PC-9 (cell line): Measurements from ENCODE around the gene SLC25A20. TPM values are rescaled to one million over a fixed set of nuclear protein-coding genes. Genes with fewer than 3 reads are reported as not detected.
A peak's percentile ranks its signal among the peaks of the same experiment; 100 is the strongest.

Experiments used
- BruUV-seq: library from RNA; stranded (reverse); fragments of 400-500 nt; replicated peaks from 2 replicates; lab custom pipeline; 2021; lab: Mats Ljungman, UMichigan
- CTCF ChIA-PET: fragments of 300-600 bp; sonication (Branson Sonifier 250); formaldehyde crosslinking; loops from one replicate; lab custom pipeline; 2022; ENCODE audit warnings: antibody characterized with exemption; lab: Charles Lee
- POLR2A ChIA-PET: fragments of 300-600 bp; sonication (Branson Sonifier 250); formaldehyde crosslinking; loops from one replicate; lab custom pipeline; 2022; ENCODE audit warnings: antibody characterized with exemption; ENCODE audit not compliant: unreplicated experiment; lab: Charles Lee
- DNase-seq, 2 experiments: peaks; one replicate each; pipeline versions ENCODE4 v3.0.0 to v3.0.0-alpha.2; 2015 to 2022; ENCODE audit warnings: mixed read lengths in 1 of 2
- H2AFZ ChIP-seq: fragments of 200-600 bp; sonication (generic); 2 replicates; pipeline ENCODE4 v1.8.1; 2017; ENCODE audit warnings: antibody characterized with exemption
- H3F3A ChIP-seq: fragments of 200-600 bp; sonication (generic); 2 replicates; pipeline ENCODE4 v1.8.1; 2017; ENCODE audit warnings: antibody characterized with exemption, mild to moderate bottlenecking, low read depth; ENCODE audit not compliant: insufficient read depth
- H3K27ac ChIP-seq: fragments of 200-600 bp; sonication (generic); 2 replicates; pipeline ENCODE4 v1.6.1; 2016; ENCODE audit warnings: mixed run types
- H3K27me3 ChIP-seq: fragments of 200-600 bp; sonication (generic); 2 replicates; pipeline ENCODE4 v1.6.1; 2016; ENCODE audit warnings: low read depth, mixed run types; ENCODE audit not compliant: insufficient read depth
- H3K36me3 ChIP-seq: fragments of 200-600 bp; sonication (generic); 2 replicates; pipeline ENCODE4 v1.6.1; 2016; ENCODE audit warnings: low read depth, mixed run types
- H3K4me1 ChIP-seq: fragments of 200-600 bp; sonication (generic); replicated peaks from 2 replicates; pipeline ENCODE4 v1.6.1; 2016; ENCODE audit warnings: mixed run types; ENCODE audit not compliant: insufficient read depth
- H3K4me2 ChIP-seq: fragments of 200-600 bp; sonication (generic); 2 replicates; pipeline ENCODE4 v1.6.1; 2017; ENCODE audit warnings: mixed run types
- H3K4me3 ChIP-seq: fragments of 200-600 bp; sonication (generic); 2 replicates; pipeline ENCODE4 v1.6.1; 2016; ENCODE audit warnings: mixed run types
- H3K79me2 ChIP-seq: fragments of 200-600 bp; sonication (generic); 2 replicates; pipeline ENCODE4 v1.6.1; 2017; ENCODE audit warnings: low read depth, mixed run types
- H3K9me2 ChIP-seq: fragments of 200-600 bp; sonication (generic); 2 replicates; pipeline ENCODE4 v1.8.1; 2017; ENCODE audit warnings: mild to moderate bottlenecking; ENCODE audit not compliant: insufficient read depth
- H3K9me3 ChIP-seq: fragments of 200-600 bp; sonication (generic); 2 replicates; pipeline ENCODE4 v1.8.1; 2016; ENCODE audit warnings: low read depth; ENCODE audit not compliant: insufficient read depth
- H4K20me1 ChIP-seq: fragments of 200-600 bp; sonication (generic); 2 replicates; pipeline ENCODE4 v1.8.1; 2017; ENCODE audit not compliant: insufficient read depth
- EZH2 ChIP-seq: fragments of 200-600 bp; sonication (generic); IDR thresholded peaks from 2 replicates; pipeline ENCODE4 v1.8.0; 2017; ENCODE audit warnings: antibody characterized with exemption, low read depth
- intact Hi-C: fragments of 100-400 bp; cut with micrococcal nuclease; formaldehyde crosslinking; loops from one replicate; pipeline ENCODE4 v1.10.0; 2022; ENCODE audit not compliant: unreplicated experiment
- total RNA-seq: library from RNA; stranded (reverse); gene quantifications from 2 replicates; pipeline ENCODE4 v1.2.3, GENCODE V29; 2021
- TF ChIP-seq, protein P1 (sequence below): fragments of 200-600 bp; sonication (generic); conservative IDR thresholded peaks from 2 replicates; pipeline ENCODE4 v1.6.1; 2017; ENCODE audit warnings: mixed run types, antibody characterized with exemption, mild to moderate bottlenecking, moderate library complexity

SLC25A20 gene
- total RNA-seq, 1 experiment from 2014 or later = 4.9 TPM

DNA sequence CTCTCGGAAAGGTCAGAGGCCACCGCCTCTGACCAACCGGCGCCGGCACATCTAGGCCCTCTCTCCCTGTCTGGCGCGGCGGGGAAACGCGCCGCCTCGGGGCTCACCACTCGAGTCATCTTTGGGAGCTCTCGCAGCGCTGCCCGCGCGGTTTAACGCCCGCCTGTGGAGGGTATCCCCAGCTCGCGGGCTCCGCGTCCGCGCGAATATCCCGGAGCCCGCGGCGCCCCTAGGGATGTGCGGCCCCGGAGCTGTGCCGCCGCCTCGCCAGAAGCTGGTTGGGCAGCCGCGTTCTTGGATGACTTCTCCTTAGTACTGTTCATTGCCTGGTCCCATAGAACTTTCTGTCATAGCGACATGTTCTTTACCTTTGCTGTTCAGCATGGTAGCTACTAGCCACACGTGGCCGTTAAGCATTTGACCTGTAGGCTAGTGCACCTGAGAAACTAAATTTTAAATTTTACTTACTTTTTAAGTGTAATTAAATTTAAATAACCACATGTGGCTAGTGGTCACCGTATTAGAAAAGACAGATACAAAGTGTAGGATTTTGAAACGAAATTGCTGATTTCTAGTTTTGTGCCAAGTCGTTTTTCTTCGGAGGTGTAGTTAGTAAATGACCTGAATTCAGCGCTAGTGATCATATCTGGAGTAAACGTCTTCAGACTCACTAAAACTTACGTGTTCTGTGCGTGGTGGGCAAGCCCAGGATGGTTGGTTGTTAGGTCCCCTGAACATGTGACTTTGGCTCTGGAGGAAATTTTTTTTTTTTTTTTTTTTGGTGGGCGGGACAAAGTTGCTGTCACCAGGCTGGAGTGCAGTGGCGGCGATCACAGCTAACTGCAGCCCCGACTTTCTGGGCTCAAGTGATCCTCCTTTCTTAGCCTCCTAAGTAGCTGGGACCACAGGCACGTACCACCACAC lies 20.8 kb upstream of the SLC25A20 start:
- Histone ChIP-seq H3F3A (peaks cover 21% of the 10 kb centered on the region), H2AFZ (peak overlapping the region; percentile 97), H3K27ac (peak overlapping the region; percentile 96), H3K36me3 (peaks cover 5% of the 10 kb centered on the region; the same call in 1 of the 2 replicates), H4K20me1 (peaks cover 23% of the 10 kb centered on the region), H3K9me2 (no peaks in the 10 kb centered on the region), H3K4me1 (peaks cover 13% of the 10 kb centered on the region), H3K4me2 (peak overlapping the region; percentile 100), H3K9me3 (no peaks in the 10 kb centered on the region), H3K27me3 (no peaks in the 10 kb centered on the region), H3K79me2 (peaks cover 46% of the 10 kb centered on the region), H3K4me3 (peak overlapping the region; percentile 62)
- ChIA-PET POLR2A (interaction anchor here (0.6 to 0.7 kb wide), 6 partner anchors 10 to 644 kb away, joined by 3 to 17 read pairs (median 3); no protein-coding TSS in a partner anchor), CTCF (interaction anchor here (0.7 kb wide), 1 partner anchor 88 kb away, joined by 3 read pairs; the partner anchor contains the start of gene WDR6)
- intact Hi-C loops = loop anchor here (10.0 kb wide), 1 partner anchor 415 kb away; the partner anchor contains the start of gene SHISA5
- DNase-seq = peak; percentile 29 to 60
- TF ChIP-seq, protein P1, sequence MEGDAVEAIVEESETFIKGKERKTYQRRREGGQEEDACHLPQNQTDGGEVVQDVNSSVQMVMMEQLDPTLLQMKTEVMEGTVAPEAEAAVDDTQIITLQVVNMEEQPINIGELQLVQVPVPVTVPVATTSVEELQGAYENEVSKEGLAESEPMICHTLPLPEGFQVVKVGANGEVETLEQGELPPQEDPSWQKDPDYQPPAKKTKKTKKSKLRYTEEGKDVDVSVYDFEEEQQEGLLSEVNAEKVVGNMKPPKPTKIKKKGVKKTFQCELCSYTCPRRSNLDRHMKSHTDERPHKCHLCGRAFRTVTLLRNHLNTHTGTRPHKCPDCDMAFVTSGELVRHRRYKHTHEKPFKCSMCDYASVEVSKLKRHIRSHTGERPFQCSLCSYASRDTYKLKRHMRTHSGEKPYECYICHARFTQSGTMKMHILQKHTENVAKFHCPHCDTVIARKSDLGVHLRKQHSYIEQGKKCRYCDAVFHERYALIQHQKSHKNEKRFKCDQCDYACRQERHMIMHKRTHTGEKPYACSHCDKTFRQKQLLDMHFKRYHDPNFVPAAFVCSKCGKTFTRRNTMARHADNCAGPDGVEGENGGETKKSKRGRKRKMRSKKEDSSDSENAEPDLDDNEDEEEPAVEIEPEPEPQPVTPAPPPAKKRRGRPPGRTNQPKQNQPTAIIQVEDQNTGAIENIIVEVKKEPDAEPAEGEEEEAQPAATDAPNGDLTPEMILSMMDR = no peak
- TF ChIP-seq EZH2 = no peak
- BruUV-seq = TSS peak; percentile 69

DNA sequence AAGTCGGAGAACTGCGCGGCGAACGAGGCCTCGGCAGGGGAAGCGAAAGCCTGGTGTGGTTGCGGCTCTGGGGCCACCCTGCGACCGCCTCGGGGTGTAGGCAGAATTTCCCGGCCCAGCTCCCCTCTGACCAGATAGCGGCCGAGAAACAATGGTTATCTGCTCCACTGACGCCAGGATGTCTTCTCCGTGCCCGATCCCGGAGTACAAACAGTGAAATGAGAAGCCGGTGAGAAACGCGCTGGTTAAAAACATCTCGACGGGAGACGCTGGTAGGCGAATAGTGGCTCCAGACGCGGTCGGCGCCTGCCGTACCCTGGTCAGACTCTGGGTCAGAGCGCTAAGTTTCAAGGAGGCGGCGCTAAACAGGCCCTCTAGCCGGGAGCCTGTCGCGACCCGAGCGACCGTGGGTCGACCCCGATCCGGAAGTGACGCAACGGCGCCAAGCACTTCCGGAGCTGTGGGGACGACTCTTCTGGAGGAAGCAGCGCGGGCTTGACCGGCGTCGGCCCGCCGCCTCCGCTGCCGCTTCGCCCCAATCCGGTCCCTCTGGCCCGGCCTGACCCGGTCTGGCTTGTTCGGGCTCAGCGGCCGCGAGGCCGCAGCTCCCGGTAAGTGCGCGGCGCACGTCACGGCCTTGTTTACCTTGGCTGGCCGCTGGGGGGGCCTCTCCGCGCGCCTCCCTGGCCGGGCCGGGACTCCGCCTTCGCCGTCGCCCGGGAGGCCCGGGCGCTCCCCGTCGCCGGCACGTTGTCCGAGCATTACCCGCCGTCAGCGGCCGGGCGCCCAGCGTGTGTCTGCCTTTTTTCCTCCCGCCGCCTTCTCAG lies 19.9 kb upstream of the SLC25A20 start, which contains the start of gene ARIH2:
TSS of gene ARIH2 (plus strand) at position 455 of the 827 bp plus-strand sequence. CDS start 8,717 bp downstream, outside the sequence.
- TF ChIP-seq, protein P1 = no peak
- TF ChIP-seq EZH2 = no peak
- Histone ChIP-seq H3K4me2 (peak within 1 kb of the TSS; percentile 100), H3K4me3 (peak within 1 kb of the TSS; percentile 62), H3K4me1 (peaks cover 13% of the 10 kb centered on the region), H3K36me3 (peaks cover 5% of the 10 kb centered on the region; the same call in 1 of the 2 replicates), H3K27ac (peak within 1 kb of the TSS; percentile 96), H3K9me3 (no peaks in the 10 kb centered on the region), H3K79me2 (peaks cover 41% of the 10 kb centered on the region), H3K9me2 (no peaks in the 10 kb centered on the region), H3F3A (peaks cover 21% of the 10 kb centered on the region), H3K27me3 (no peaks in the 10 kb centered on the region), H2AFZ (peak within 1 kb of the TSS; percentile 97), H4K20me1 (peaks cover 16% of the 10 kb centered on the region)
- DNase-seq = peak; percentile 84 to 87
- TSS peak; percentile 94 for BruUV-seq
- POLR2A ChIA-PET = interaction anchor here (0.6 to 0.7 kb wide), 5 partner anchors 14 to 643 kb away, joined by 3 read pairs; partner anchors contain the start of gene SLC25A20
- CTCF ChIA-PET = no interaction called here
- intact Hi-C loops = loop anchor here (10.0 kb wide), 1 partner anchor 414 kb away; the partner anchor contains the start of gene SHISA5
